ENCODE results near the gene EFHC1.

The EFHC1 gene

DNA sequence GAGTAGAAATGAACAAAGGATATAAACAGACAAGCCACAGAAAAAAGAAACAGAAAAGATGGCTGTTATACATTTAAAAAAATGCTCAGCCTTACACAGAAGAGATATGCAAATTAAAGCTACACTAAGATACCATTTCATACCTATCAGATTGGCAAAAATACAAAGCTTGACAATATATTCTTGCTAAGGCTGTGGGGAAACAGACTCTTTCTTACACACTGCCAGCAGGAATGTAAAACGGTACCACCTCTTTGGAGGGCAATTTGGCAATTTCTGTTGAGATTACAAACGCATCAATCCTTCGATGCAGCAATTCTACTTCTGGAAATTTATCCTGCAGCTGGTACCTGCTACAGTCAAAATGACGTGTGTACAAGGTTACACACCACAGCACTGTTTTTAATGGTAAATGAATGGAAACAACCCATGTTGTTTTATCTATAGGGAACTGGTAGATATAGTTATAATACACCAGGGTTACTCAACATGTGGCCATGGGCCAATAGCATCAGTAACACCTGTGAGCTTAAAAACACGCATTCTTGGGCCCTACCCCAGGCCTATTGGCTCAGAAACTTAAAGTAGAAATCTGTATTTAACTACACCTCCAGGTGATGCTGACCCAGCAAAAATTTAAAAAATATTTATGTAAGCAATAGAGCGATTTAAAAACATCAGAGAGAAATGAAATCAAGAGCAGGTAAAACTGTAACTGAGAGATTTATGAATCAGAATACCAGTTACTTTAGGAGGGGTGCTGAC is 103.4 kb downstream of the EFHC1 start:
- no peak for DNase-seq

DNA sequence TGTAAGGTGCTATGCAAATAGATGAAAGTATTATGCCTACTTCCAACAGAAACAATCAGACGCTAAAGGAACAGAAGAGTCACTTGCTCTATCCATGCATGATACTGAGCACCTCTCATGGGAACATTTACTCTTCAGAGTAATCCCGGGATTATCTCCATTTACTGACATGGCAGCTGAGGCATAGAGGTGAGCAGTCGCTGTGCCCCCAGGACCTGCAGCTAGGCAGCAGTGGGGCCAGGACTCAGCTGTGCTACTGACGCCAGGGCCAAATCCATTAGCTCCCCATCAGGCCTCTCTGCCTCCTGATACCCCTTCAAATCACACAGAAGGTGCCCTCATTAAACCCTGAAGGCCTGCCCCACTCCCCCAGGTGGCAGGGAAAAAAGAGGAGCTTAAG is 104.8 kb downstream of the EFHC1 start:
- DNase-seq: no peak

DNA sequence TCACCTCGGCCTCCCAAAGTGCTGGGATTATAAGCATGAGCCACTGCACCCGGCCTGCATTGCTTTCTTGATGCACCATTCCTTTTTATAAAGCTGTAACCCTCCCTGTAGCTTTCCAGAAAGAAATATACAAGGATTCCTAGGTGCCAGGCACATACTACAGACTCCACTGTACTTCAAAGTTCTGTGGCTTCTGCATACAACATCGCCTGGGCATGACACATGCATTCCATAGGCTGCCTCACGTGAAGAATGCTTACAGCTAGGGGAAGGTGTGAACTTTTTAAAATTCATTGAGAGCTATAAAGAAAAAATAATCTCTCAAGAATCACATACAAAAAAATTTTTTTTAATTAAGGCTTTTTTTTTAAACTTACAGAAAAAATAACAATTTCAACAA is 106.5 kb downstream of the EFHC1 start:
- DNase-seq: no peak

DNA sequence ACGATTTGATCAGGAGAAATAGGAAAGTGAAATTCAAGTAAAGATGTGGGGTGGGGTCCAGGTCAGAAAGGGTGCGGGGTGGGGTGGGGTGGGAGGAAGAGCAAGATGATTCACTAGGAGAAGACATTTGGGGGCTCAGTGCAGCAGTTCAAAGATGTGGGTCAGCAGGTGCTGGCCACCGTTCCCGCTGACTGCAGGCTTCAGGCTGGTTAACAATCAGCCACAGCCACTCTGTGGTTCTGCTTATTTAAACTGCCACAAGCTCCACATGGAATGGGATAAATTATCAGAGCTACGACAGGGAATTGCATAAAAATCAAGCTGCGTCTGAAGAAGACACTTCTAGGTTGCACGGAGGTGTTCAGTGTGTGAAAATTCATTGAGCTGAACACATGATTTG is 107.3 kb downstream of the EFHC1 start:
- no peak for DNase-seq

DNA sequence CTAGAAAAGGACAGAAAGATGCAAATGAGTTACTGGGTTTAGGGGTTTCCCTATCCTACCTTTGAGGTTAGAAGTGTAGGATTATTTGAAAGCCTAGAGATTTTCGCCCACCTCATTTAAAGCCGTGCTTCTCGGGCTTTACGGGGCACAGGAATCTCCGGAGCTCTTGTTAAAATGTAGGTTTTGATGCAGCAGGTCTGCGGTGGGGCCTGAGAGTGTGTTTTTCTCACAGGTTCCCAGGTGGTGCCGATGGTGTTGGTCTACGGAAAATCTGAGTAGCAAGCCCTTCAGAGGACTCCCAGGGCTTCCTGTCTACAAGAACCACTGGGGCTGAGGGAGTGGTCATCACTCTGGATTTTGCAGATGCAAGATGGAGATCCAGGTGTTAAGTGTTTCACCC is 109.2 kb downstream of the EFHC1 start:
- DNase-seq: no peak

DNA sequence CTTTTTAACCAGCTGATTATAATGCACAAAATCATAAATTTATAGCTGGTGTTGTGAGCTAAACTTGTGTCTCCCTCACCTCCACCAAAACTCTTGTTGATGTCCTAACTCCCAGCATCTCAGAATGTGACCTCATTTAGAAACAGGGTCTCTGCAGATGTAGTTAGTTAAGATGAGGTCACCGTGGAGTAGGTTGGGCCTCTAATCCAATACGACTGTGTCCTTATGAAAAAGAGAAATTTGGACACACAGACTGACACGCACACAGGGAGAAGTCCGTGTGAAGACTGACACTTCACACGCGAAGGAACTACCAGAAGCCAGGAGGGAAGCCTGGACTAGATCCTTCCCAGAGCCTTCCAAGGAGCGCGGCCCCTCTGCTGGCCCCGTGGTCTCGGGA is 110.2 kb downstream of the EFHC1 start:
- DNase-seq: no peak

DNA sequence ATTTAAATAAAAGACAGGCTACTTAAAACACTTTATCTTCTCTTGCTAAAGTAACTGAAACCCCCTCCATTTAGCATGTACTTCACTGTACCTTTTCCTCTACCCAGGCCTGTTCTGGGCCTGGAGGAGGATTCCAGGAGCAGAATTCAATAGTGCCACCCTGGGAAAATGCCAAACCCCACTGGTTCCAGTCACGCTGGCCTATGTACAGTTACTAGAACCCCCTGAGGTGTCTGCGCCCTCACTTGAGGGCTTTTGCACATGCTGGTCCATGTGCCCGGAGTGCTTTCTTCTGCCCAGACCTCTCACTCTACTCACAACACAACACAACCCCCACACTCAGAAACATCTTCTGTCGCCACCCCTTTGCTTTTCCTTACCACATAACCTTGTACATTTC is 111.3 kb downstream of the EFHC1 start:
- DNase-seq: no peak

DNA sequence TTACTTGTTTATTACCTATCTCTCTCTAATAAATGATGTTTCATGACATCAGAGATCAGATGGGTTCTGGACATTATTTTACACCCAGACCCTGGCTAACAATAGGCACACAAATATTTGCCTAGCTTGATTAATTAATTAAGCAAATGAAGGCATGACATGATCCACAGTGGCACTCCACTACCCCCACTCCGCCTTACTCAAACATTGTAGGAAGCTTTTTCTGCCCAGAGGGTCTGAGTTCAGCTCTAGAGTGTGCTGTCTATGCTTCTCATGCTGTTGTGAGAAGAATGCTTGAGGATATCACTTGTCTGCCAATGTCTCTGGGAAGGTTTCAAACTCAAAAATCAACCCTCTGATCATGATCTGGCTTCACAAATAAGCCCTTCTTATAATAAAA is 111.7 kb downstream of the EFHC1 start:
- no peak for DNase-seq

DNA sequence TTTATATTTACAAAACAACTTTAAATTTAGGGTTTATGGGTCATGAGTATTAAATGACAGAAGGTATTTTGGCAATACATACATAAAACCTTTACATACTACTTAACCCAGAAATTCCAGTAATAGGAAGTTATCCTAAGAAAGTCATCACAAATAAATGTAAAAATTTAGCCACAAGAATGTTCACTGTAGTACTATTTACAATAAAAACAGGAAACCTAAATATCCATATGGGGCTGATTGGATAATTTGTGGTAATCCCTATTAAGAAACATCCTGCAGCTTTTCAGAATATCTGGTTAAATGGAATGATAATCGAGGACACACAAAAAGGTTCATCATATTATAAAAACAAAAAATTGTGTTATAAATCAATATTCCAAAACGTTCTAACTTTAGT is 112.3 kb downstream of the EFHC1 start:
- DNase-seq: no peak

DNA sequence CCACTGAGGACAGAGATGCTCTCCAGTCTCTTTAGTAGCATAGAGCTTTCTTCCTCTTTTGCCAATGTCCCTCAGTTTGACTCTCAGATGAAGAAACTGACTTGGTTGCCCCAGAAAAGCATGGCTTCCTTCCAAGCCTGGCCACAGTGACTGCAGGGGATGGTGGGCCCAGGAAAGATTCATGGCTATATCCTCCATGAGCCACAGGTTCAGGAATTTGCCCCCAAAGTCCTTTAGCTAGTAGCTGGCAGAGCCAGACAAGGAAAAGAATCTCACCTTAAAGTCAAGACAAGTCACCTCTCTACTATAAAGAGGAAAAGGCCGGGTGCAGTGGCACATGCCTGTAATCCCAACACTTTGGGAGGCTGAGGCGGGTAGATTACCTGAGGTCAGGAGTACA is 113.3 kb downstream of the EFHC1 start:
- no peak for DNase-seq

DNA sequence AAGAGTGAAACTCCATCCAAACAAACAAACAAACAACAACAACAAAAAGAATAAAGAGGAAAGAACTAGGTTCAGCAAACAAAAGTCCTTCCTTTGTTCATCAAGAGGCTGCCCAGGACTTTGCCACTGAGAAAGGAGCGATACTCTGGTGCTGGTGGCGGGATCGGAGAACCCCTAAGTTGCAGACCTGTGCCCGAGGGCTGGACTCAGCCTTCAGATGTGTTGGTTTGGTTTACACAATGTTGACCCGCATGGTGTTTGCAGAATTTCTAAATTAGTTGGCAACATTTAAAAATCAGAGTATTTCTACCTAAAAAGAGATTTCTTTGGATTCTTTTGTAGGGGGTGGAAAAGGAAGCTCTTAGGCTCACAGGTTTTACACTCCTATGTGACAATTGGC is 114.2 kb downstream of the EFHC1 start:
- no peak for DNase-seq

DNA sequence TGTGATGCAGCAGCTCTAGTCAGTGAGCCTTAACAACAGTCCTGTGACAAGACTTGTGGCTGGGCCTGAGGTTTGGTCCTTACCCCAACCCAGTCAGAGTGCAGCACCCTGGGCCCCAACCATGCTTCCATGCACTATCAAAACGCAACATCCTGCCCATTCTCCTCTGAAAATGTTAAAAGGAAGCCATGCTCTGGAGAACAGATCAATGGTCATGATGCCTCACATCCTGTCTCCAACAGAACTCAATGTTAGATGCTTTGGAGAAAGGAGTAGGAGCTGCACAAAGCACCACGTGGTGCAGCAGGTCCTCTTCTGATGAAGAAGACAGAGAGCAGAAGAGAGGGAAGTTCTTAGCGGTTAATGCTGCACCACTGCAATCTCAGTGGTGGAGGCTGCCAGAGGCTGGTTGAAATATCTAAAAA is 114.8 kb downstream of the EFHC1 start:
- DNase-seq: no peak

DNA sequence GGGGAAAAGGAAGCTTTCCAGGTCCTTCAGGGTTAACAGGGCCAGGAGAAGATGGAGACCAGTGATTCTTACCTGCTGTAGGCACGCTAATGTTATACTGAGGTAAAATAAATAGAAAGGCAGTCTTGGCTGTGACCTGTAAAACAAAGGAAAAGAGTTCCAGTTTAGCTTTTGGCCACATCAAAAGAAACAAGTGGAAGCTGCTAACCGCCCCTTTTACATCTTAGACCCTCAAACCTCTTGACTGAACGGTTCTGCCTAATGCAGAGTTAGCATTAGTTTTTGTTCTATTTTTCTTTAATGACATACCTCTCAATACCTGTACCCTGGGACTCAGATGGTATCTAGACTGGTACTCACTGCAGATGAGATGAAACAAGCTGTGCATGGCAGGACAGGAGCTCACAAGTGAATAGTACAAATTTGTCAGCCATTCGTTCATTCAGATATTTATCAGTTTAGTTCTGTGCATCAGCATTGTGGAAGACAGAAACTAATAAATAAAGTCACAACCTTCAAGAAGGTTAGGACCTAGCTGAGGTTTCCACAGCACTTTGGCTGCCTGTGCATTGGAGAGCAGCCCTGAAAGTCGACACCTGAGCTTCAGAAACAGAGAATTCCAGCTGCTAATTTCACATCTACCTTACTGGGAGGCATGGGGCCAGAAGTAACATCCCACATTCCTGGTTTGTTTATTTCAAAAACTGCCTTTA is 115.7 kb downstream of the EFHC1 start:
- no peak for DNase-seq

DNA sequence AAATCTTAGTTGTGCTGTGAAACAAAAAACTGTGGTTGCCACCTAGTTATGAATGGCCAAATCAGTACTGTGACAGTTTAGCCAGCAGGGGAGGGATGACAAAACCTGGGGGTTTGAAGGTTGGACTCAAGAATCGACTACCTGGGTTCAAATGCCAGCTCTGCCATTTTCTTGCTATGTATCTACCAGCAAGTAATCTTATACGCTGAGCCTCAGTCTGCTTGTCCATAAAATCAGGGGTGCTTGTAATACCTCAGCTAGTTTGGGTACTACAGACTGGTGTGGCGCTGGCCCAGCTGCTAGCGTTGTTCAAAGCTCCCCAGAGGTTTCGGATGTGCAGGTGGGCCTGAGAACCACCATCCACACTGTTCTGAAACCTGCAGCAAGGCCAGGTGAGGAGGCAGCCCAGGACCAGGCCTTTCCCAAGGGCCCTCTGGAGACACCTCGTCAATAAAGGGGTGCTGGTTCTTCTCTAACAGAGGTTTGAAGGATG is 116.3 kb downstream of the EFHC1 start:
- DNase-seq: no peak

DNA sequence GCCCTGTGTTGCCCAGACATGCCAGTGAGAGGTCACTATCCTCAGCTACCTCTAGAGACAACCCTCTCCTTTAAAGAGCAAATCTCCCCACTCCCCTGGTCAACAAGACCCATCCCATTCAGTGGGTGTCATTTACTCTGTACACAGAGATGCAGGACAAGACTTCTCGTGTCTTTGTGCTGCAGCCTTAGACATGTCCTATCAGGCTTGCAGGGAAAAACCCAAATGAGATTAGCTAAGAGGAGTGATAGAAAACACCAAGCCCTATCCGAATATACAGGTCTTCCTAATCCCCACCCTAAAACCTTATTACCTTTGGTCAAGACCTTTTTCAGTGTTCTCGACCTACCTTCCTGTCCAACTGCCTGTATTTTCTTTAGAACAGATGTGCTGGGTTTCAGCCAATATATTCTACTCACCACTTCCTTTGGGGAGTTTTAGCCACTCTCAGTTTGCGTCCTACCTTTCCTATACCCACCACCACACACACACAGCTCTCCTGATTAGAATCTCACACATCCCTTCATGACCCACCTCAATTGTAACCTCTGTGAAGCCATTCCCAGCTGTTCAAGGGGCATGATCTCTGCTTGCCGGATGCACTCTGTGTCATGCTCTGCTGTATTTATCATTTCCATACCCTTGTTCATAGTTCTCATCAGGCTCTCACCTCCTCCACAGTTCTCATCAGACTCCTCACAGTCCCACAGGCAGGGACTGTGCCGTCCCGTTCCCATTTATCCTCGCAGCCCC is 117.0 kb downstream of the EFHC1 start:
- DNase-seq: no peak

DNA sequence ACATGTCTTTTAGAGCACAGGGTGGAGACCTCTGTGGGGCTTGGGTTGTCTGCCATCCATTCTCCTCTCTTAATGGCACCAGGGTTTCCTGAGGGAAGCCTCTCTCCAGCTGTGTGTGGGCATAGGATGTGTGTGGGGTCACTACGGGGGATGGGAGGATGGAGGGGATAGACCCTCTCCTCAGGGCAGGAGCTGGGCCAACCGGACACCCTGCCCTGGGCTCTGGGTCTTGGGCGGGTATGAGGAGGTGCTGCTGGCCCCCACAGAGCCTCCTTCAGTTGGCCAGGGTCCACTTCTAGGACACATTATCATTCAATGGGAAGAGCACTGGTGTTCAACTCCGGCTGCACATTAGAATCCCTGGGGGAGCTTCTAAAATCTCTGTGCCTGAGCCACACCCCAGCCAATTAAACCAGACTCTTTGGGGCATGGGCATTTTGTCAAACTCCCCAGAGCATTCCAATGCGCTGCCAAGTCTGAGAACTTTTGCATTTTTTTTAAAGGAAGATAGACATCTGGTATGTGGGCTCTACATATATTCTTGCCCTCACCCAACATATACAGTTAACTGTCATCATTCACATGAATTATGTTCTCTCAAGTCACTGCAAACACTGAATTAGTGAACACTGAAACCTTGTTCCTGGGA is 118.2 kb downstream of the EFHC1 start:
- no peak for DNase-seq

DNA sequence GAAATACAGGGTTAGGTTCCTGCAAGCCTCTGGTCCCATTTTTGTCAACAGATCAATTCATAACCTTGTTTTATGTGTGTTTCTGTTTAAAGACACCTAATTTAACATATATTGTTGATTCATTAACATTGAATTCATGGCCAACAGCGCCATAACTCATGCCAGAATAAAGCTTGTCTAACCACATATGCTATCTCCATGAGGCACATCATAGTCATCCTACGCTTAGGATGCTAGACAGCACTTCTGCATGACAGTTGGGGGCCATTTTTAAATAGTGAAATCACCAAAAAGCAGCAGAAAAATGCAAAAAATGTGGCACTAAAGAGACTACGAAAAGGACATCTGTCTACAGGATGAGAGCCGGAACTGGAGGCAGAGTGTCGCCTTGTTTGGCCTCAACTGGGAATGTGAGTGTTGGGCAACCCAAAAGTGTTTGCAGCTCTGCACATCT is 118.8 kb downstream of the EFHC1 start:
- no peak for DNase-seq

DNA sequence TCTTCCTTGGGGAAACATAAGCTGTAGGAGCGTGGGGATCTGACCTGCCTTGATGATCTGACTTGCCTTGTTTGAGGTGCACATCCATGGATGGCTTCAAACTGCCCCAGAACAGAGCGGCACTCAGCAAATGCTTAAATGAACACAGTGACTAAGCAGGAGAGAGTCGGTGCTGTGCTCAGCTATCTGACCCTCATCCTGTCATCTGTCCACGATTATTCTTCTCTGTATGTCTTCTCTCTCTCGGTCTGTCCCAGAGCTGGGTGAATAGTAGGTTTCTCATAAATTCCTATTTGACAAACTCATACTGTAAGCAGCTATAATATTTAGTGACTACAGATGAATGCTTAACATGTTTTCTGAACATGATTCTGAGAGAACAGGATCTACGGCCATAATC is 119.5 kb downstream of the EFHC1 start:
- no peak for DNase-seq

DNA sequence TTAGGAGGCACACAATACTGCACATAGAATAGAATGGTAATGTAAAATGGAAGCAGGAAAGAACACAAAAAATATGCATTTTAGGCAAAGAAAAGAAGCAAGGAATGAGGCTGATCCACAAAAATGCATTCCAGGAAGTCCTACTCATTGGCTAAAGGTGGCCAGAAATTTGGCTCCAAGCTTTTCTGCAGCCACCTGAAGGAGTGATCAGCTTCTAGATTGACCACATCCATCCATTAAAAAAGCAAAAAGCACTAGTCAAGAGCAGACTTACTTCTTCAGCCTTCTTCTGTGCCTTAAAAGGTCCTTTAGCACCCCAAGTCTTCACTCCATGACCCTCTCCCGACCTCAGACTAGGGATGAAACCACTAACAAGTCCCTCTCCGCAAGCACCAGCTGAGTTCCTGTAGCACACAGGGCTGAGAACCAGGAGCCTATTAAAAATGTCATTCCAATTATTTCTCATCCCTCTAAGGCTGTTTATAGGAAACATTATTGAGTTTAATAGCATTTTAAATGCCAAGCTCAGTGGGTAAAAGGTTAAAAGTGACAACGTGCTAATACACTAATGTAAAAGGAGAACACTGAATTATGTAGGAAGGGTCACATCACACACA is 120.3 kb downstream of the EFHC1 start:
- DNase-seq: no peak

DNA sequence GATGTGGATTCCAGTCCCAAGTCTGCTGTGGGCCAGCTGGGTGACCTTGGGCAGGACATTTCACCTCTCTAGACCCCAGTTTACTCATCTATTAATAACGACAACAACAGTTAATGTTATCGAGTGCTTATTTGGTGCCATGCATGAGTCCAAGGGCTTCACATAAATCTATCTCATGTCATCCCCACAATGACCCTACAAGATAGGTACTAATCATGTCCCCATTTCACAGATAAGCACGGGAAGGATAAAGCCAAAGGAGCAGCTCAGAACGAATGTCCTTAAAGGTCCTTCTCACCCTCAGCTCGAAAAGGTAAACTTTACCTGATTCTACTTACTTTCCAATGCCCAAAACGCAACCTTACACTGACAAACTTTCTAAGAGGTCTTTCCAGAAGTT is 121.0 kb downstream of the EFHC1 start:
- DNase-seq: no peak

DNA sequence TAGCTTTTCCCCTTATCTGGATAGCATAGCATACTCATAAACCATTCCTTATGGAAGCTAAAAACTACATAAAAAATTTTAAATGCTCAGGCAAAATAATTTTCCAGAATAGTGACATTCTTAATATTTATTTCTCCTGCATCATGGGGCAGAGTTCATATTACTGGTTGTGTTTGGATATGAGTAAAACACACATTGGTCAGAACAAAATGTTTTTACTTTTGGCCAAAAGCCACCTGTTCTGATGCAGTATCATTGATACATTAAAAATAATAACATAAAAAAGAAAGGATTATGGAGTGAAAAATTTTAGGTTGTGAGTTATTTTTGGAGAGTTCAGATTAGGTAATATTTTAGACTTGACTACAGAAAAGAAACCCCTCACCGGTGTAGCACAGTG is 123.1 kb downstream of the EFHC1 start:
- DNase-seq: no peak

DNA sequence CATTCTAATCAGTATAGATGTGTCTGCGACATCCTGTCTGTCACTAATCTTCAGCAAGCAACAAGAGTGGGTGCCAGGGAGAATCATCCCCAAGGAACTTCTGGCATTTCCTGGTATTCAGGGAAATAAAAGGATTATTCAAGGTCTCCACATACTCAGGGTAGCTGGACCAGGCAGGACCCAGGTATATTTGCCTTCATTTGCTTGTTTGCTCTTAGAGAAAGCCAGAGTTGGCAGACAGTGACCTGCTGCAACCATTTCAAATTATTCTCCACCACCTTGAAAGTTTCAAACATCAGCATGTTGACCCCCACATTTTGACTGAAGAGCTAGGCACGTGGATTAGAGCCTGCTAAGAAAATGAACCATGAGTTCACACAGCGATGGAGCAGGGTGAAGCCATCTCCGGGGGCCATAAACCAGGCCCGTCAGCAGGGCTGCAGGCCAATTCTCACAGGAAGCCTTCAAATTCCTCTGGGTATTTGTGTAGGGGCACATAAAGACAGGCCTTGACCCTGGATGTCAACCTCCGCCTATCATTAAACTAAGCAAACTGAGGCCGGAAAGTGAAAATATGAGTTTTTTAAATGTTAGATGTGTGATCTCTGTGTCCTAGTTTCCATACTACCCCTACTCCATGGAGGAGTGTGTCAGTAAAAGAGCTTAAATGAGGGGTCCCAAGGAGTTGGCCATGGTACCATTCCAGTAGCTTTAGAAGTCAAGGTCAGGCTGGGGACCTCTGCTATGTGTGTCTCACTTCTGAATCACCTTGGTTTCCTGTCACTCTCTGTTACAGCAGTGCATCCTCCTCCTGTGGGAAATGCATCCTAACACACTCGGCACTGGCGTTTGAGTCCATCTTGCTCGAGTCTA is 123.8 kb downstream of the EFHC1 start:
- no peak for DNase-seq

All from activated gamma-delta T cell treated with Interleukin-2 at 50 U/mL for 16 hours (primary cell).